Measurements from ENCODE around the gene CTRL. TPM values are rescaled to one million over a fixed set of nuclear protein-coding genes. Genes with fewer than 3 reads are reported as not detected.

Gene CTRL
- total RNA-seq (ENCODE audit: low replicate concordance): 0.38 TPM in 1 of 2 replicates, not detected in the other

GRCh38 chr16:67931712-67932461 is at the start of gene CTRL:
CTRL (minus strand) TSS chr16:67931862; CDS start chr16:67931852, 10 bp downstream.

DNA sequence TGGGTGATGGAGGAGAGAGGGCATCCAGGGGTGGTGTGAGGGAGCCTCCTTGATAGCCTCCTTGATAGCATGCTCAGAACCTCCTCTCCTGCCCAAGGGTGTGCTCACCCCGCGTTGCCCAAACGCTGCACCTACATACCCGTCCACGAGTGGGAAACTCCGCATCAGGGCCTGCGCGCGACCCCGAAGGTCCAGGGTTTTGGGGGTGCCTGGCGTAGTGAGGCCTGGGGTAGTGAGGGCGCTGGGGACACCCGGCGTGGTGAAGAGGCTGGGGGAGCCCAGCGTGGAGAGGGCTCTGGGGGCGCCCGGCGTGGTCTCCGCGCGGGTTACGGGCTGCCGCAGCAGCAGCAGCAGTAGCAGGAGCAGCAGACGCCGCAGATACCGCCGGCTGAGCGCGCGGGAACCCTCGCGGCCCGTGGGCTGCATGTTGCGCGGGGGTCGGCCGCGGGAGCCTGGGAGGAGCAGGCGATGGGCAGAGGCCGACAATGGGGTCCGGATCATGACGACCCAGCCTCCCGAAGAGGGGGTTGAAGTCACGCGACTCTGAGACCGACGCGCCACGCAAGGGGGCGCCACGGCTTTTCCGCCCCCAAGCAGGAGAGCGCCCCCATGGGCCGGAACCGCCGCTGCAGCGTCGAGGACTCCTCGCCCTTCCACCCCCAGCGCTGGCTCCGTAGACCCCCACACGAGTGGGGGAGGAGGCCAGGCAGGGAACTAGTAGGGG is 48.5 kb upstream of the CTRL start, which contains the start of gene DPEP3:
Gene DPEP3, minus strand, starts transcription at position 545 of the 724 bp plus-strand sequence. Its CDS starts 119 bp downstream, at position 426.

DNA sequence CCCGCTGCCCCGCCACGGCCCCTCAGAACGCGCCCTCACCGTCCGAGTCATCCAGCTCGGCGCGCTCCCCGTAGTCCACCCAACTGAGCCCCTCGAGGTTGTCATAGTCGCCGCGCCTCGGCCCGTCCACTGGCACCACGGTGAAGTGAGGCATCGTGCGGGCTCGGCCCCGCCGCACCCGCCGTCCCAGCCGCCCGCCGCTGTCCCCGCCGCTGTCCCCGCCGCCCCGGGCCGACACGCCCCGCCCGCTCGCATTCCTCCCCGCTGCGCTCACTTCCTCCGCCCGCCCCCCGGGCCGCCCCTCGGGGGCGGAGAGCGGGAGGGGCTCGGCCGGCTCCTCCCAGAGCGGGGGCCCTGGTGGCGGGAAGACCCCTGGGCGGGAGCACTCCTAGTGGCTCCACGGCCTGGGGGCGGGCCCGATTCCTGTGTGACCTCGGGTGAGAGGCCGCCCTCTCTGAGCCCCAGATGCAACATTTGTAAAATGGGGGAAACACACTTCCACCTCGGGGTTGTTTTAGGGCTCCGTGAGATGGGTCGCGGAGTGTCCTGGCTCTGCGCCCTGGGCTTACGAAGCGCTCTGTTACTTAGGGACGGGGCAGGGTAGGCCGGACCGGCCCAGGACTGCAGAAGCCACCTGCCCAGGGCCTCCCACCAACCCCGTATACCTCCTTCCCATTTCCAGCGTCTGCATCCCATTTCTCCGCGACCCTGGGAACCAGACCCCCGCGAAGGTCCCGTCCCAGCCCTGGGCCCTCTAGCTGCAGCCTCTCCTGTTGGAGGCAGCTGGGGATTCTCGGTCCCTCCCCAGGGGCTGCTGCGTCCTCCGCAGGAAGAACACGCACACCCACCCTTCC is 37.0 kb upstream of the CTRL start, which contains the start of gene SLC12A4:
Gene SLC12A4, minus strand, starts transcription at position 238 of the 854 bp plus-strand sequence. Its CDS starts 84 bp downstream, at position 154.

DNA sequence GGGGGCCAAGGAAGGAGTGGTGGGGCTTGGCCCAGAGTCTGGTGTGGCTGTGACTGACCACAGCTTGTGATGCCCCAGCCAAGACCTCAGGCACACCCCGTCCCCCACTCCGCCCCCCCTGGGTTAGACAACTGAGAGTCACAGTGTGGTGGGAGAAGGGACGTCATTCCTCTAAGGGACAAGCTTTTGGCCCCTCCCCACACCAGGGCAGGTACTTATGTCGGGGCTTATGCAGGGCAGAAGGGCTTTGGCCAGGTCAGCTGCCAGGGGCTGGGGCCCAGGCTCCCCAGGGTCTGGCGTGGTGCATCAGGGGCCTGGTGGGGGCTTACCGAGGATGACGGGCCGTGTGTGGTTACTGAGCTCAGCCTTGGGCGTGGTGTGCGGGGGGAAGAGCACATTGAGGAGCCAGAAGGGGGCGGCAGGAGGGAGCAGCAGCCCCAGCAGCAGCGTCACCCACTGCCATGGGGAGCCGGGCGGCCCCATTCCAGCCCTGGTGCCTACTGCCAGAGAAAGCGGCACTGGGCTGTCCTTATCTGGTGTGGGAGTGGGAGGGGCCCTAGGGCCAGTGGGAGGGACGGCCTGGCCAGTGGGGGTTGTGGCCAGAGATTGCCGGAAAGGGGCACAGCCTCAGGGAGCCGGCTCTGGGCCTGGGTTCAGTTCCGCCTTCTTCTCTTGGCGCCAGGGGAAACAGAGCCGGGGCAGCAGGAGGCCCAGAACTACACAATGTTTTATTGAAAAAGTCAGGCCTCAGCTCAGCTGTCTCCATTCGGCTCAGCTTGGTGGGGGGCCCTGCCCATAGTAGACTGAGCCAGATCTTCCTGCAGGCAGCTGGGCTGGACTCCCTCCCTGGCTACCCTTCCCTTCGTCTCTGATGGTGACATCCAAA is 12.2 kb upstream of the CTRL start, which contains the start of gene LCAT:
Gene LCAT, minus strand, starts transcription at position 502 of the 886 bp plus-strand sequence. Its CDS starts 19 bp downstream, at position 483.

GRCh38 chr16:67936124-67936879 is 4.6 kb upstream of the CTRL start, which contains the start of gene PSMB10:
PSMB10 (minus strand) TSS chr16:67936850; CDS start chr16:67936749, 101 bp downstream.

GRCh38 chr16:67892899-67893742 is 38.5 kb downstream of the CTRL start, which contains the start of gene PSKH1:
PSKH1 (plus strand) TSS chr16:67893254; CDS start chr16:67908750, 15,496 bp downstream.

DNA sequence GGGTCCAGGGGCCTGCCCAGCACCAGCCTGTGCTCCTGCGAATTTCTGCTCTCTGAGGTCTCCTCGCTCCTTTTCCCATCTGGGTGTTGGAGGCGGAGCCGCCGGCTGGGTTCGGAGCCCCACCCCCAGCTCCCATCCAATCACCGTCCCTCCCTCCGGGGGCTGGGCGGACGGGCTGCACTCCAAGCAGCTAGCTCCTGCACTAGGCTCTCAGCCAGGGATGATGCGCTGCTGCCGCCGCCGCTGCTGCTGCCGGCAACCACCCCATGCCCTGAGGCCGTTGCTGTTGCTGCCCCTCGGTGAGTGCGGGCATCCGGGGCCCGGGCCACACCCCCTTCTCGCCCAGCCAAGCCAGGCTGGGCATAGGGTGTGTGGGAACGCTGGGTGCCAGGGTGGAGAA is 47.0 kb downstream of the CTRL start, which contains the start of gene NRN1L:
Gene NRN1L, plus strand, starts transcription at position 202 of the 400 bp plus-strand sequence. Its CDS starts 19 bp downstream, at position 221.

Other genes with a start within 250 kb of the CTRL start
- gene GFOD2, start 212.5 kb downstream of the CTRL start, total RNA-seq (ENCODE audit: low replicate concordance): 14.1 and 18.0 TPM in 2 replicates
- 2.7 and 5.9 TPM in 2 replicates for gene RANBP10, start 125.3 kb downstream of the CTRL start, total RNA-seq (ENCODE audit: low replicate concordance)
- gene TSNAXIP1, start 125.0 kb downstream of the CTRL start, total RNA-seq (ENCODE audit: low replicate concordance): 1.2 and 1.9 TPM in 2 replicates
- gene THAP11, start 89.5 kb downstream of the CTRL start, total RNA-seq (ENCODE audit: low replicate concordance): 26.3 and 47.7 TPM in 2 replicates
- 79.6 and 157 TPM in 2 replicates for gene NUTF2, start 84.9 kb downstream of the CTRL start, total RNA-seq (ENCODE audit: low replicate concordance)
- gene CENPT, start 84.2 kb downstream of the CTRL start, total RNA-seq (ENCODE audit: low replicate concordance): 18.3 and 23.8 TPM in 2 replicates
- 46.8 and 50.8 TPM in 2 replicates for gene EDC4, start 58.8 kb downstream of the CTRL start, total RNA-seq (ENCODE audit: low replicate concordance)
- gene NRN1L, start 47.0 kb downstream of the CTRL start, total RNA-seq (ENCODE audit: low replicate concordance): not detected in 2 replicates
- 13.5 and 31.1 TPM in 2 replicates for gene PSKH1, start 38.6 kb downstream of the CTRL start, total RNA-seq (ENCODE audit: low replicate concordance)
- gene PSMB10, start 5.0 kb upstream of the CTRL start, total RNA-seq (ENCODE audit: low replicate concordance): 64.9 and 89.9 TPM in 2 replicates
- gene LCAT, start 12.3 kb upstream of the CTRL start, total RNA-seq (ENCODE audit: low replicate concordance): 3.3 and 4.6 TPM in 2 replicates
- 119 and 184 TPM in 2 replicates for gene SLC12A4, start 36.8 kb upstream of the CTRL start, total RNA-seq (ENCODE audit: low replicate concordance)
- gene DPEP3, start 48.6 kb upstream of the CTRL start, total RNA-seq (ENCODE audit: low replicate concordance): not detected in 2 replicates
- not detected in 2 replicates for gene DPEP2, start 67.6 kb upstream of the CTRL start, total RNA-seq (ENCODE audit: low replicate concordance)
- not detected in 2 replicates for gene DPEP2NB, start 84.0 kb upstream of the CTRL start, total RNA-seq (ENCODE audit: low replicate concordance)
- 4.9 and 8.7 TPM in 2 replicates for gene DDX28, start 91.4 kb upstream of the CTRL start, total RNA-seq (ENCODE audit: low replicate concordance)
- gene DUS2, start 91.4 kb upstream of the CTRL start, total RNA-seq (ENCODE audit: low replicate concordance): 11.7 and 14.4 TPM in 2 replicates
- gene NFATC3, start 153.5 kb upstream of the CTRL start, total RNA-seq (ENCODE audit: low replicate concordance): 5.9 and 8.2 TPM in 2 replicates

Data from smooth muscle cell of the coronary artery (primary cell).